Ovary (tissue), 9 donors: ENCODE data around the gene MCTP2. TPM values are rescaled to one million over a fixed set of nuclear protein-coding genes. Genes with fewer than 3 reads are reported as not detected.

Experiments used
- DNase-seq, 5 donors: peaks; one replicate each; pipeline ENCODE4 v3.0.0-alpha.2; 2019 to 2020
- H3K27ac ChIP-seq, 2 donors: fragments of 200-600 bp; one replicate each; pipeline versions ENCODE4 v1.5.1 to v1.8.0; 2019 to 2022
- H3K27me3 ChIP-seq: fragments of 200-600 bp; one replicate; pipeline ENCODE4 v1.8.0; 2022
- H3K36me3 ChIP-seq: fragments of 200-600 bp; sonication (generic); one replicate; pipeline ENCODE4 v1.5.1; 2019
- H3K4me1 ChIP-seq: one replicate; pipeline ENCODE4 v1.8.1; 2013; ENCODE audit warnings: mild to moderate bottlenecking, moderate library complexity; ENCODE audit not compliant: insufficient read depth
- H3K4me3 ChIP-seq: fragments of 200-600 bp; sonication (generic); one replicate; pipeline ENCODE4 v1.5.1; 2017
- H3K9me3 ChIP-seq, 2 donors: fragments of 200-600 bp in 1 of 2; sonication (generic) in 1 of 2; one replicate each; pipeline versions ENCODE4 v1.5.1 to v1.8.1; 2013 to 2019; ENCODE audit warnings: mild to moderate bottlenecking in 1 of 2, moderate library complexity in 1 of 2
- EP300 ChIP-seq: sonication (generic); formaldehyde crosslinking; IDR thresholded peaks from one replicate; pipeline ENCODE4 v1.6.1; 2017; ENCODE audit warnings: antibody characterized with exemption
- POLR2A ChIP-seq: fragments of 450-650 bp; IDR thresholded peaks from one replicate; pipeline ENCODE4 v1.6.1; 2017; ENCODE audit warnings: antibody characterized with exemption, mild to moderate bottlenecking, moderate library complexity
- WGBS, 3 donors: extraction: QIAGEN DNeasy Blood & Tissue Kit in 1 of 3; methylation state at CpG; one replicate each; pipeline versions ENCODE4 v1.1.5 to v1.1.7; 2013 to 2017; 5-methylcytosine and 5-hydroxymethylcytosine counted together
- intact Hi-C, 4 donors: fragments of 100-400 bp; cut with DNase I; formaldehyde crosslinking; loops; one replicate each; pipeline versions ENCODE4 v1.11.0 to v1.15.1; 2022 to 2023
- polyA plus RNA-seq, 2 donors: library from polyadenylated mRNA; stranded (reverse); fragments of 200-250 nt in 1 of 2; fragments of 350-450 nt in 1 of 2; fragmentation: Illumina TruSeq in 1 of 2; extraction: RNeasy Lipid Tissue Mini Kit (QIAGEN cat#74804) in 1 of 2; gene quantifications; one replicate each; pipeline ENCODE4 v1.2.3, GENCODE V29; 2013 to 2014
- total RNA-seq, 7 donors: library from RNA; depleted of rRNA in 2 of 7; stranded (reverse); fragments of >200 nt in 2 of 7; fragmentation: NEBNext Ultra II Directional in 3 of 7; extraction: Animal tissue kit (Norgen Biotek cat#: 25700) in 3 of 7; gene quantifications; one replicate each; pipeline versions ENCODE4 v1.1.0 to v1.2.4, GENCODE V29; 2016 to 2023
- TF ChIP-seq, protein P1 (sequence below), 3 donors: fragments of 450-650 bp in 2 of 3; fragments of 200-600 bp in 1 of 3; IDR thresholded peaks; one replicate each; pipeline versions ENCODE4 v1.5.1 to v1.8.0; 2016 to 2022; ENCODE audit warnings: antibody characterized with exemption in 3 of 3, mild to moderate bottlenecking in 1 of 3
- donor health status: DM: no; HTN: no; CAD: no; lungs with moderate emphysema.
- donor health status: DM: no; HTN: no; CAD: no.
- donor health status: Bipolar disorder and iron deficiency.
- donor health status: DM: yes; HTN: yes; CAD: no.
- donor health status: DM: no; HTN: no; CAD: no.
- donor health status: DM: yes; HTN: yes; CAD: no.

Gene MCTP2
- total and polyA plus RNA-seq, 9 donors: 0.71 to 44.5 (median 5.7) TPM

DNA sequence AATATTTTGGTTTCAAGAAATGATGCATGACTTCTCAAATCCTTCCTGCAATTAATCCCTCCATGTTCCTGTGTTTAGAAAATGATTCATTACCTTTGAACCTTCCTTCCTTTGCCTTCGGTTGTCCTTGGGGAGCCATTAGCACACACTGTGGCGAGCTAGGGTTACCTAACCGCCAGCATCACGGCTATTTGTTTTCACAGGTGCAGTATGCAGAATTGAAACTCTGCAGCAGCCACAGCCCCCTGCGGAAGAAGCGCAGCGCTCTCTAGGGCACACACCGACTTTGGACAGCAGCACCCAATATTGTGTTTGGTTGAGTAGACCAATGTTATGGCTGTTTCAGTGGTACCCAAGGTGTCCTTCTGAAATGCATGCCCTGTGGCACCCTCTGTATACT lies 247.4 kb downstream of the MCTP2 start:
- H3K9me3 ChIP-seq: no peaks in the 10 kb centered on the region
- intact Hi-C loops: no loop called here
- H3K27me3 ChIP-seq: no peaks in the 10 kb centered on the region
- DNase-seq: no peak
- no peaks in the 10 kb centered on the region for H3K36me3 ChIP-seq
- WGBS, 3 donors: 87 to 92% (median 90%) methylated on average over 8 of the region's 8 CpGs
- H3K4me3 ChIP-seq: no peak overlapping the region
- H3K4me1 ChIP-seq: no peaks in the 10 kb centered on the region
- TF ChIP-seq POLR2A (no peak), EP300 (no peak)
- TF ChIP-seq, protein P1, sequence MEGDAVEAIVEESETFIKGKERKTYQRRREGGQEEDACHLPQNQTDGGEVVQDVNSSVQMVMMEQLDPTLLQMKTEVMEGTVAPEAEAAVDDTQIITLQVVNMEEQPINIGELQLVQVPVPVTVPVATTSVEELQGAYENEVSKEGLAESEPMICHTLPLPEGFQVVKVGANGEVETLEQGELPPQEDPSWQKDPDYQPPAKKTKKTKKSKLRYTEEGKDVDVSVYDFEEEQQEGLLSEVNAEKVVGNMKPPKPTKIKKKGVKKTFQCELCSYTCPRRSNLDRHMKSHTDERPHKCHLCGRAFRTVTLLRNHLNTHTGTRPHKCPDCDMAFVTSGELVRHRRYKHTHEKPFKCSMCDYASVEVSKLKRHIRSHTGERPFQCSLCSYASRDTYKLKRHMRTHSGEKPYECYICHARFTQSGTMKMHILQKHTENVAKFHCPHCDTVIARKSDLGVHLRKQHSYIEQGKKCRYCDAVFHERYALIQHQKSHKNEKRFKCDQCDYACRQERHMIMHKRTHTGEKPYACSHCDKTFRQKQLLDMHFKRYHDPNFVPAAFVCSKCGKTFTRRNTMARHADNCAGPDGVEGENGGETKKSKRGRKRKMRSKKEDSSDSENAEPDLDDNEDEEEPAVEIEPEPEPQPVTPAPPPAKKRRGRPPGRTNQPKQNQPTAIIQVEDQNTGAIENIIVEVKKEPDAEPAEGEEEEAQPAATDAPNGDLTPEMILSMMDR (IDR thresholded peaks at IDR 0.05): no peak
- no peak overlapping the region for H3K27ac ChIP-seq

DNA sequence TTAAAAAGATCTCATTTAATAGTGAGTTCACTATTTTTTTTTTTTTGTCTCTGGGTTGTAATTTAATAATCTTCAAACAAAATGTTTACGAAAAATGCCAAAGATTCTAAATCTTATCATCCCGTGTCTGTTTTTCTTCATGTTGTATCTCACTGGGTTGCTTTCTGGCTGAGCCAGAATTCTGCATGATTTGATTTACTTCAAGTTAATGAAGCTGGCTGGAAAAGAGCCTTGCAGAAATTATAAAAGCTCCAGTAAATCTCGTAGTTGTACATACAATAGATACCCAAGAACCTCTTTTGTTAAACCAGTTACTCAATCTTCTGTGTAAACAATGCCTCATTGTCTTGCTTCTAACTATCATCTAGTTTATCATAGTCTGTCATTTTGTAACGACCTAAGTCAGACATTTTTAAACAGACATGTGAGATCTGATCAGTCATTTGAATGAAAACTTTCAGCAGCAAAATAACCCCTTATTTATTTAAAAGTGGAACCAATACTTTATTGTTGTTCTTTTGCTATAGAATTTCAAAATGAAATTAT lies 249.0 kb downstream of the MCTP2 start:
- DNase-seq: no peak
- 21 to 22% (median 21%) methylated on average over 4 of the region's 4 CpGs for WGBS, 3 donors
- Histone ChIP-seq H3K9me3 (peaks cover 0 to 5% of the 10 kb centered on the region in 2 donors), H3K4me3 (no peak overlapping the region), H3K27me3 (no peaks in the 10 kb centered on the region), H3K27ac (no peak overlapping the region), H3K4me1 (no peaks in the 10 kb centered on the region), H3K36me3 (no peaks in the 10 kb centered on the region)
- intact Hi-C loops: no loop called here
- TF ChIP-seq, protein P1 (IDR thresholded peaks at IDR 0.05): no peak
- TF ChIP-seq POLR2A: no peak
- TF ChIP-seq EP300: no peak

DNA sequence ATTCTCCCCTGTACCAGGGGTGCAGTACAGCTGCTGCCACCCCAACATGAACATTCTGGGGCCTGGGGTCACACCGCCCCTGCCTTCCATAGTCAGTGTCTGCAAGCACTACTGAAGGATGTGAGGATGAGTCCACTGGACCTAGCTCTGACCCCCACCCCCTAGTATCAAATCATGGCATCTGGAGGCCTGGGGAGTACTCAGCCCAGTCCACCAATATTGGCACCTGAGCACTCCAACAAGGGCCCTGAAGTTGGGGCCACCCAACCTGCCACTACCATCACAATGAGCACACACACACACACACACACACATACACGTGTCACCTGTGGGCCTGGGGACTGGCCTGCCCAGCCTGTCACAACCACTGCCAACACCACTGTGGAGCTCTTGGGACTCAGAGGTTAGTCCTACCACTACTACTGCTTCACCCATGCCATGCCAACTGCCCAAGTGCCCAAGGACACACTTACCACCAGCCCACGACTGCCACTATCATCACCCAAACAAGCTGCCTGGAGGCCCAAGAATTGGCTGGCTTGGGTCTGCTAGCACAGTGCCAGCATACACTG lies 253.9 kb downstream of the MCTP2 start:
- no peak for DNase-seq
- peaks cover 0 to 5% of the 10 kb centered on the region in 2 donors for H3K9me3 ChIP-seq
- TF ChIP-seq EP300: no peak
- TF ChIP-seq, protein P1 (IDR thresholded peaks at IDR 0.05): no peak
- TF ChIP-seq POLR2A: no peak
- H3K27me3 ChIP-seq: no peaks in the 10 kb centered on the region
- intact Hi-C loops: no loop called here
- no peak overlapping the region for H3K27ac ChIP-seq
- no peaks in the 10 kb centered on the region for H3K4me1 ChIP-seq
- H3K4me3 ChIP-seq: no peak overlapping the region
- 84 to 88% (median 87%) methylated on average over 3 of the region's 3 CpGs for WGBS, 3 donors
- no peaks in the 10 kb centered on the region for H3K36me3 ChIP-seq

DNA sequence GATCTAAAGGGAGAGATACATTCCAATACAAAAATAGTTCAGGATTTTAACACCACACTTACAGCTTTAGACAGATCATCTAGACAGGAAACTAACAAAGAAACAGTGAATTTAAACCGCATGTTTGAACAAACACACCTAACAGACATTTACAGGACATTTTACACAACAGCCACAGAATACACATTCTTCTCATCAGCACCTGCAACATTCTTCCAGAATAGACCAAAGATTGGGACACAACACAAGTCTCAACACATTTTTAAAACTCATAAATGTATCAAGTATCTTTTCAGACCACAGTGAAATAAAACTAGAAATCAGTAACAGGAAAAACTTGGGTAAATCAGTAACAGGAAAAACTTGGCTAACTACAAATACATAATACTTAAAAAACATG lies 256.3 kb downstream of the MCTP2 start:
- H3K27me3 ChIP-seq: no peaks in the 10 kb centered on the region
- 53 to 79% (median 60%) methylated on average over 1 of the region's 1 CpG for WGBS, 3 donors
- intact Hi-C loops: no loop called here
- H3K4me3 ChIP-seq: no peak overlapping the region
- H3K4me1 ChIP-seq: no peaks in the 10 kb centered on the region
- no peak for DNase-seq
- H3K9me3 ChIP-seq: peaks cover 0 to 5% of the 10 kb centered on the region in 2 donors
- H3K27ac ChIP-seq: no peak overlapping the region
- H3K36me3 ChIP-seq: no peaks in the 10 kb centered on the region
- TF ChIP-seq, protein P1 (IDR thresholded peaks at IDR 0.05): no peak
- TF ChIP-seq EP300 (no peak), POLR2A (no peak)
